Measurements from ENCODE around the gene WDFY4.

GRCh38 chr10:49000437-49001398 is 316.0 kb downstream of the WDFY4 start:
- TF ChIP-seq, protein P1, sequence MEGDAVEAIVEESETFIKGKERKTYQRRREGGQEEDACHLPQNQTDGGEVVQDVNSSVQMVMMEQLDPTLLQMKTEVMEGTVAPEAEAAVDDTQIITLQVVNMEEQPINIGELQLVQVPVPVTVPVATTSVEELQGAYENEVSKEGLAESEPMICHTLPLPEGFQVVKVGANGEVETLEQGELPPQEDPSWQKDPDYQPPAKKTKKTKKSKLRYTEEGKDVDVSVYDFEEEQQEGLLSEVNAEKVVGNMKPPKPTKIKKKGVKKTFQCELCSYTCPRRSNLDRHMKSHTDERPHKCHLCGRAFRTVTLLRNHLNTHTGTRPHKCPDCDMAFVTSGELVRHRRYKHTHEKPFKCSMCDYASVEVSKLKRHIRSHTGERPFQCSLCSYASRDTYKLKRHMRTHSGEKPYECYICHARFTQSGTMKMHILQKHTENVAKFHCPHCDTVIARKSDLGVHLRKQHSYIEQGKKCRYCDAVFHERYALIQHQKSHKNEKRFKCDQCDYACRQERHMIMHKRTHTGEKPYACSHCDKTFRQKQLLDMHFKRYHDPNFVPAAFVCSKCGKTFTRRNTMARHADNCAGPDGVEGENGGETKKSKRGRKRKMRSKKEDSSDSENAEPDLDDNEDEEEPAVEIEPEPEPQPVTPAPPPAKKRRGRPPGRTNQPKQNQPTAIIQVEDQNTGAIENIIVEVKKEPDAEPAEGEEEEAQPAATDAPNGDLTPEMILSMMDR (IDR thresholded peaks at IDR 0.05; ENCODE audit: insufficient read depth, low read depth, low read length) = no peak
- TF ChIP-seq EZH2 (IDR thresholded peaks at IDR 0.05; ENCODE audit: insufficient read depth, low read length) = no peak

All from astrocyte (in vitro differentiated cells and primary cell).